LoVo (cell line): ENCODE results near the gene GNG7.
"Not testable (repeated sequence)": the region's sequence is repeated elsewhere in the genome, so short reads cannot be mapped to it uniquely, and the experiment has no call there.

Experiments
- DNase-seq: peaks from one replicate; pipeline ENCODE4 v3.0.0-alpha.2; 2016; ENCODE audit warnings: low spot score

GNG7 gene

DNA sequence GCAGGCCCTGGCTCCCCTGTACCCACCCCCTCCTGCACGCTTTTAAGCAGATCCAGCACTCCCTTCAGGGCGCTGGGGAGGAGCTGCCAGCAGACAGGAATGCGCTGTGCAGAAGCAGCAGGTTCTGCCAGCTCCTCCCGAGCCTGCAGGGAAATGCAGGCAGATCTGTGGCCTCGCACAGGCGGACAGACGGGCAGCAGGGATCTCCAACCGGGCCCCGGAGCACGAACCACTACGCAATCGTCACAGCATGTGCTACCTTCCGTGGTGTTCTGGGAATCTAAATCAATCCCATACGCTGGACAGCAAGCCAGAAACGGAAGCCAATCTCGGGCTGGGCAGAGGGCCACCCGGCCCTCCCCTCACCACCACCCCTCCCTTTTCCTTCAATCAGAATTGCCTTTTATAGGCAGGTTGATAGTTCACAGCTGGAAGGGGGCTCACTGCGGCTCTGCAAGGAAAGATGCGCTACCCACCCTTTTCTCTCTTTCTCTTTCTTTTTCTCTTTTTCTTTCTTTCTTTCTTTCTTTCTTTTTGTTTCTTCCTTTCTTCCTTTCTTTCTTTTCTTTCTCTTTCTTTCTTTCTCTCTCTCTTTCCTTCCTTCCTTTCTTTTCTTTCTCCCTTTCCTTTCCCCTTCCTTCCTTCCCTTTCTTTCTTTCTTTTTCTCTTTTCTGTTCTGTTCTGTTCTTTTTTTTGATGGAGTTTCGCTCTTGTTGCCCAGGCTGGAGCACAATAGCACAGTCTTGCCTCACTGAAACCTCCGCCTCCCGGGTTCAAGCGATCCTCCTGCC, 99.9 kb downstream of the GNG7 start:
- DNase-seq, result no peak

DNA sequence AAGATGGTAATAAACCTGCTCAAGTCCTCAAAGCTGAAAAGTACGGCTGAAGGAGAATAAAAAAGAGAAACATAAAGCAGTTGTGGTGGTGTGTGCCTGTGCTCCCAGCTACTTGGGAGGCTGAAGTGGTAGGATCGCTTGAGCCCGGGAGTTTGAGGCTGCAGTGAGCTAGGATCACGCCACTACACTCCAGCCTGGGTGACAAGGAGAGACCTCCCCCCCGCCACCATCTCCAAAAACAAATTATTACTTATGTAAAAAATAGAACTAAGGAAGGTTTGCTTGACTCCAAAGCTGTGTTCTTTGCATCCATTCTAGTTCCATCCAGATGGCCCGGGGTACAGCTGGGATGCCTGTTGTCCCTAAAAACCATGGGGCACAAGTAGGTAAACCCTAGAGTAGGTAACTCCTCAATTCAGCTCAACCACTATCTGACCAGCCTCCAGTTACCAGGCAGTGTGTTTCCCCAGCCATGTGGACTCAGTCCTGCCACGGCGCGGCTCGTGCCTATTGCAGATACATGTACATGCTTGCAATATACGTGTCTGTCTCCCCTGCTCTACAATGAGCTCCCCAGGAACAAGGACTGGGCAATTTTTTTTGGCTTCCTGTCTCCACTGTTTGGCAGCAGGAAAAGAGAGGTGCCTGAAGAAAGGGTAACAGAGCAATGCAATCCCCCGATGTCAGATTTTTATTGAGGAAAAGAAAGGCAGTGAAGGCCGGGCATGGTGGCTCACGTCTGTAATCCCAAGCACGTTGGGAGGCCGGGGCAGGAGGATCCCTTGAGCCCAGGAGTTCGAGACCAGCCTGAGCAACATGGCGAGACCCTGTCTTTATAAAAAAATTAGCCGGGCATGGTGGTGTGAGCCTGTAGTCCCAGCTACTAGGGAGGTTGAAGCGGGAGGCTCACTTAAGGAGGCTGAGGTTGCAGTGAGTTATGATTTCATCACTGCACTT, 101.3 kb downstream of the GNG7 start:
- no peak for DNase-seq

DNA sequence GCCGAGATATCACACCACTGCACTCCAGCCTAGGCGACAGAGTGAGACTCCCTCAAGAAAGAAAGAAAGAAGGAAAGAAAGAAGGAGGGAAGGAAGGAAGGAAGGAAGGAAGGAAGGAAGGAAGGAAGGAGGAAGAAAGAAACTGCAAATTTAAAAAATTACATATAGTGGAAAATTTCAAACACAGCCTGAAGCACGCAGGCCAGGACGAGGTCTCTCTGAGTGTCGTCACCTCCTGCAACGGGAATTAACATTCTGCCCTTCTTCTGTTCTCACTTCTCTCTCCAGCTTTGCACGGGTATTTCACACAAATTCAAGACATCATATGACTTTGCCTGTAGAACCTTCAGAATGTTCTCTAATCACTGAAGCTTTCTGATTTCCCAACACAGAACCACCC, 108.2 kb downstream of the GNG7 start:
- no peak for DNase-seq

GRCh38 chr19:2592824-2593223, 109.7 kb downstream of the GNG7 start:
- DNase-seq, result no peak

GRCh38 chr19:2591537-2592291, 110.8 kb downstream of the GNG7 start:
- no peak for DNase-seq

- no peak for DNase-seq
Observed at GRCh38 chr19:2590630-2591399, 111.7 kb downstream of the GNG7 start.

GRCh38 chr19:2589441-2589840, 113.1 kb downstream of the GNG7 start:
- DNase-seq, result no peak

DNA sequence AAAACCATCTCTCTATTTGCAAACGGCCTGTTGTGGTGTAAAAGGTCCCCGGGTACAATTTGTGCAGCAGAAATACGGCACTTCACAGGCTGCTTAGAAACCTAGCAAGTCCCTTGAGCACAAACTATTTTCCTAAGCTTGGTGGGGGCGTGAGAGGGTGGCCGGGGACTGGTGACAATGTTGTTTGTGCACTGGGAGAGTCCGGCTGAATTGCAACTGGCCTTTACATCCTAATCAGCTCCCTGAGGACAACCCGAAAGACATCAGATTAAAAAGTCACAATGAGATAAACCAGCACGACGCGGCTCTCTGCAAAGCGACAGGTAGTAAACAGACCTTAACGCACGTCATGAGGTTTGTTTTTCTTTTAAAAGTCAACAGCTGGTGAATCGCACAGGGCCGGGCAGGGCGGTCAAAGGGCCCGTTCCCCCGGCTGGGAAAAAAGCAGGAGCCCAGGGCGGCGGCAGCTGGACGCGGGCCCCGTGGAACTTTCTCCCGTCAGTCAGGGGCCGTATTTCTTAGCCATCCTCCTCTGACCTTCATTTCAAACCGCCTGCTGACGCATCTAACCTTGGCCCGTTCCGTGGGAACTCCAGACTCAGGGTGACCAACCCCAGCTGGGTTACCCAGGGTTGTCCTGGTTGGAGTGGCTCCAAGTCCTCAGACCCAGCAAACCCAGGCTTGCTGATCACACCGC, 114.3 kb downstream of the GNG7 start:
- DNase-seq, result no peak

DNA sequence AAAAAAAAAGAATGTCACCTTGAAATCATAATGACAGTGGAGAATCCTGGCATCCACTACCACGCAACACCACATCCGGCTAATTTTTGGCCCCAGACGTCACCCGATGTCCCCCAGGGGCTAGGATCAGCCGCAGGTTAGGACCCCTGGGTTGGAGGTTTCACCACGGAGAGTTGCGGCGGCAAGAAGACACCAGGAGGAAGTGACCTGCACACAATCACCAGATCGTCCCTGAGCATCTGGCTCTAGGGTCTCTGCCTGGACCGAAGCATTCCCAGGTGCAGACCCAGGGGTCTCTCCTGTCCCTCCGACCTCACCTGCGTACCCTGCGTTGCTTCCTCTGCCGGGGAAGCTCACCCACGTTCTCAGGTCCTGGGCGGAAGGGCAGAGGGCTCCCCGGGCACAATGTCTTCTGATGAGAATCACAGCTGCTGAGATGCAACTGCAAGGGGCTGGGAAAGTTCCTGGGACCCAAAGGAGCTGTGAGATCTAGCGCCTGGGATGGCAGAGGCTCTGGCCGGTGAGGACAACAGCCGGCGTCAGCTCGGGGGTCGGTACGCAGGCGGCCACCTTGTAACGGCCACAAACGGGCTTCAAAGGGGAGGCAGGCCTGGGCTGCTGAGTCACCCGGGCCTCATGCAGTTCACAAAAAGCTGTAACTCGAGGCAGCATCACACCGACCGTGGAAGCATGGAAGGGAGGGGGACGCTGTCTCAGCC, 115.3 kb downstream of the GNG7 start:
- DNase-seq, result no peak

- DNase-seq, result no peak
Observed at GRCh38 chr19:2586196-2586595, 116.3 kb downstream of the GNG7 start.

DNA sequence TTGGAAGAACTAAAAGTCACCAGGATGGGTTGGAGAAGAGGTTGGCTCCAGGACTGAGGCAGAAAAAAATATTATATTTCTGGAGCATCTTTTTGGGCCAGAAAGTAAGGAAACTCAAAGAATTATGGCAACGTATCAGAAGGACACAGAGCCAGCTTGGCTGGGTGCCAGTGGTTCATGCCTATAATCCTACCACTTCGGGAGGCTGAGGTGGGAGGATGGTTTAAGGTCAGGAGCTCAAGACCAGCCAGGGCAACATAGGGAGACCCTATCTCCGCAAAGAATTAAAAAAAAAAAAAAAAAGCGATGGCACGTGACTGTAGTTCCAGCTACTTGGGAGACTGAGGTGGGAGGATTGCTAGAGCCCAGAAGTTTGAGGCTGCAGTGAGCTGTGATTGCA, 118.5 kb downstream of the GNG7 start:
- DNase-seq, result no peak

DNA sequence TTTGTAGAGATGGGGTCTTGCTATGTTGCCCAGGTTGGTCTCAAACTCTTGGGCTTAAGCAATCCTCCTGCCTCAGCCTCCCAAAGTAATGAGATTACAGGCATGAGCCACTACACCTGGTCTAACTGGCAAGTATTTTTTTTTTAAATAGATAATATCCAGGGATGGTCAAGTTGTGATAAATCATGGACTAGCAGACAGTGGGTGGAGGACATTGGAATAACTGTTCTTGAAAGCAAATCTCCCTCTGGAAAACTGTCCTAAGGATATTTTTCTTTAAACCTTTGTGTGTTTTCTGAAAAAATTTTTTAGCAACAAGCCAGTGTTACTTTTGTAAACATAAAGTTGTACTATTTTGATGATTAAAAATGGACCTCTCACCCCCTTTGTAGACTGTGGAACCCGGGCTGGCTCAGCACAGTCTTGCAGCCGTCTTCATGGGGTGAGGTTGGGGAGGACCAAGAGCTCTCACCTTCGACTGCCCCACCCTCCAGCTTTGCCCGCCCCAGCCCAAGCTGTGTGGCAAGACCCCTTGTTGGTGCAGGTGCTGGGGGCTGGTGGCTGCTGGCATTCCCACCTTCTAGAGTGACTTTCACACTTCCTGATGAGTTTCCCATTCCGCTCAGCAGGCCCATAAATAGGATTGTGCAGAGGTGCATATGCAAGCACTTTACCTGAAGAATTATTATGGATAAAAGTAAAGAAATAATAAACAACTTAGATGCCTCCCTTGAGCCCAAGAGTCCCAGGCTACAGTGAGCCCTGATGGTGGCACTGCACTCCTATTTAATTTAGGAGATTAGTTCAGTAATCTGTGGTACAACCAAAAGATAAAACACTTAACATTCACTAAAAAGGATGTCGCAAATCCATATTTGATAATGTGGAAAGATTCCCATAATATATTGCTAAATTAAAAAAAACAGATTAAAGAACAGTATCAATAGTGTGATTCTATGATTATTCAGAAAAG, 119.2 kb downstream of the GNG7 start:
- no peak for DNase-seq

DNA sequence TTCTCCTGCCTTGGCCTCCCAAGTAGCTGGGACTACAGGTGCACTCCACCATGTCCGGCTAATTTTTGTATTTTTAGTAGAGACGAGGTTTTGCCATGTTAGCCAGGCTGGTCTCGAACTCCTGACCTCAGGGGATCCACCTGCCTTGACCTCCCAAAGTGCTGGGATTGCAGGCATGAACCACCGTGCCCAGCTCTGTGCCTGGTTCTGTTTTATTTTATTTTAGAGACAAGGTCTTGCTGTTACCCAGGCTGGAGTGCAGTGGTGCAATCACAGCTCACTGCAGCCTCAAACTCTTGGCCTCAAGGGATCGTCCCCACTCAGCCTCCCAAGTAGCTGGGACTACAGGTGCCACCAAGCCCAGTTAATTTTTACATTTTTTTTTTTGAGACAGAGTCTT, 122.1 kb downstream of the GNG7 start:
- DNase-seq, result not testable (repeated sequence)

GRCh38 chr19:2579678-2580280, 122.7 kb downstream of the GNG7 start:
- DNase-seq, result no peak

GRCh38 chr19:2578901-2579677, 123.4 kb downstream of the GNG7 start:
- peak; percentile 86 for DNase-seq

GRCh38 chr19:2578391-2578890, 124.1 kb downstream of the GNG7 start:
- DNase-seq, result peak; percentile 42

DNA sequence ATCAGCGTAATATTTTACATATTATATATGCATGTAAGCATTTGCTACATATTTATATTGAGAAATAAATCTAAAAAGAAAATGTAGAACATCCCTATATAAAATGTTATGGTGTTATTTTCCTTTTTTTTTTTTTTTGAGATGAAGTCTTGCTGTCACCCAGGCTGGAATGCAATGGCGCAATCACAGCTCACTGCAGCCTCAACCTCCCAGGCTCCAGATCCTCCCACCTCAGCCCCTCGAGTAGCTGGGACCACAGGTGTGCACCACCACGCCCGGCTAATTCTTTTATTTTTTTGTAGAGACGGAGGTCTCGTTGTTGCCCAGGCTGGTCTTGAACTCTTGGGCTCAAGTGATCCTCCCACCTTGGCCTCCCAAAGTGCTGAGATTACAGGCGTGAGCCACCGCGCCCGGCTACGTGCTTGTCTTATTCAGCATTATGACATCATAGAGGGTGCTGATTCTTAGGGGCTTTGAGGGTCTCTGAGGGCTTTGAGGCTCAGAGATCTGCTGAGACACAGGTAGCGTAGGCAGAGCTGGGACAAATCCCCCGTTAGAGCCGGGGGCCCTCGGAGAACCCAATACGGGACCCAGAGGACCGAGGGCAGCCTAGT, 124.7 kb downstream of the GNG7 start:
- no peak for DNase-seq
